Ishikawa (cell line): Measurements from ENCODE around the gene GCH1.

ENCODE experiments used
- CEBPB ChIP-seq: IDR thresholded peaks from 2 replicates; pipeline ENCODE4 v1.6.1; 2012
- CREB1 ChIP-seq: IDR thresholded peaks from 2 replicates; pipeline ENCODE4 v1.6.1; 2012; ENCODE audit warnings: low read depth
- EGR1 ChIP-seq: IDR thresholded peaks from 2 replicates; pipeline ENCODE4 v1.6.1; 2012
- EP300 ChIP-seq: IDR thresholded peaks from 2 replicates; pipeline ENCODE4 v1.6.1; 2012; ENCODE audit warnings: borderline replicate concordance
- FOXM1 ChIP-seq: IDR thresholded peaks from 2 replicates; pipeline ENCODE4 v1.6.1; 2012; ENCODE audit warnings: low read depth, borderline replicate concordance
- NFIC ChIP-seq: IDR thresholded peaks from 2 replicates; pipeline ENCODE4 v1.6.1; 2012
- RAD21 ChIP-seq: IDR thresholded peaks from 2 replicates; pipeline ENCODE4 v1.6.1; 2012; ENCODE audit warnings: low read depth
- TAF1 ChIP-seq: IDR thresholded peaks from 2 replicates; pipeline ENCODE4 v1.6.1; 2012; ENCODE audit warnings: low read depth, mild to moderate bottlenecking
- TCF12 ChIP-seq: IDR thresholded peaks from 2 replicates; pipeline ENCODE4 v1.6.1; 2012; ENCODE audit warnings: low read depth
- TEAD4 ChIP-seq: IDR thresholded peaks from 2 replicates; pipeline ENCODE4 v1.6.1; 2012
- USF1 ChIP-seq: IDR thresholded peaks from 2 replicates; pipeline ENCODE4 v1.6.1; 2012
- YY1 ChIP-seq: IDR thresholded peaks from 2 replicates; pipeline ENCODE4 v1.6.1; 2012; ENCODE audit warnings: low read depth
- ZBTB7A ChIP-seq: IDR thresholded peaks from 2 replicates; pipeline ENCODE4 v1.6.1; 2012; ENCODE audit warnings: low read depth
- TF ChIP-seq, protein P1 (sequence below): IDR thresholded peaks from 2 replicates; pipeline ENCODE4 v1.6.1; 2012
- TF ChIP-seq, protein P2 (sequence below): IDR thresholded peaks from 2 replicates; pipeline ENCODE4 v1.6.1; 2012; ENCODE audit warnings: low read depth, mild to moderate bottlenecking

Gene GCH1

DNA sequence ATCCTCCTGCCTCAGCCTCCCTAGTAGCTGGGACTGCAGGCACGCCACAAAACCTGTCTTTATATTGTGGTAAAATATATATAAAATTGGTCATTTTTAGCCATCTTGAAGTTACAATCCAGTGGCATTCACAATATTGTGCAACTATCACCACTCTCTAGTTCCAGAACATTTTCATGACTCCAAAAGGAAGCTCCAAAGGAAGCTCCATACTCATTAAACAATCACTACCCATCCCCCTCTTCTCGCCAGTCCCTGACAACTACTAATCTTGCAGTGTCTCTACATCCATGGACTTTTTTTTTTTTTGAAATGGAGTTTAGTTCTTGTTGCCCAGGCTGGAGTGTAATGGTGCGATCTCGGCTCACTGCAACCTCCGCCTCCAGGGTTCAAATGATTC, 3.1 kb downstream of the GCH1 start:
- TF ChIP-seq YY1 (no peak), EP300 (no peak), TAF1 (no peak), TEAD4 (no peak), EGR1 (no peak), NFIC (no peak), ZBTB7A (no peak), CEBPB (no peak), USF1 (no peak), RAD21 (no peak)
- TF ChIP-seq, protein P1, sequence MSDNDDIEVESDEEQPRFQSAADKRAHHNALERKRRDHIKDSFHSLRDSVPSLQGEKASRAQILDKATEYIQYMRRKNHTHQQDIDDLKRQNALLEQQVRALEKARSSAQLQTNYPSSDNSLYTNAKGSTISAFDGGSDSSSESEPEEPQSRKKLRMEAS = no peak
- TF ChIP-seq, protein P2, sequence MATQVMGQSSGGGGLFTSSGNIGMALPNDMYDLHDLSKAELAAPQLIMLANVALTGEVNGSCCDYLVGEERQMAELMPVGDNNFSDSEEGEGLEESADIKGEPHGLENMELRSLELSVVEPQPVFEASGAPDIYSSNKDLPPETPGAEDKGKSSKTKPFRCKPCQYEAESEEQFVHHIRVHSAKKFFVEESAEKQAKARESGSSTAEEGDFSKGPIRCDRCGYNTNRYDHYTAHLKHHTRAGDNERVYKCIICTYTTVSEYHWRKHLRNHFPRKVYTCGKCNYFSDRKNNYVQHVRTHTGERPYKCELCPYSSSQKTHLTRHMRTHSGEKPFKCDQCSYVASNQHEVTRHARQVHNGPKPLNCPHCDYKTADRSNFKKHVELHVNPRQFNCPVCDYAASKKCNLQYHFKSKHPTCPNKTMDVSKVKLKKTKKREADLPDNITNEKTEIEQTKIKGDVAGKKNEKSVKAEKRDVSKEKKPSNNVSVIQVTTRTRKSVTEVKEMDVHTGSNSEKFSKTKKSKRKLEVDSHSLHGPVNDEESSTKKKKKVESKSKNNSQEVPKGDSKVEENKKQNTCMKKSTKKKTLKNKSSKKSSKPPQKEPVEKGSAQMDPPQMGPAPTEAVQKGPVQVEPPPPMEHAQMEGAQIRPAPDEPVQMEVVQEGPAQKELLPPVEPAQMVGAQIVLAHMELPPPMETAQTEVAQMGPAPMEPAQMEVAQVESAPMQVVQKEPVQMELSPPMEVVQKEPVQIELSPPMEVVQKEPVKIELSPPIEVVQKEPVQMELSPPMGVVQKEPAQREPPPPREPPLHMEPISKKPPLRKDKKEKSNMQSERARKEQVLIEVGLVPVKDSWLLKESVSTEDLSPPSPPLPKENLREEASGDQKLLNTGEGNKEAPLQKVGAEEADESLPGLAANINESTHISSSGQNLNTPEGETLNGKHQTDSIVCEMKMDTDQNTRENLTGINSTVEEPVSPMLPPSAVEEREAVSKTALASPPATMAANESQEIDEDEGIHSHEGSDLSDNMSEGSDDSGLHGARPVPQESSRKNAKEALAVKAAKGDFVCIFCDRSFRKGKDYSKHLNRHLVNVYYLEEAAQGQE = no peak

GRCh38 chr14:54895683-54896082, 6.9 kb downstream of the GCH1 start:
- TF ChIP-seq, protein P1 = no peak
- no peak for TF ChIP-seq NFIC
- TF ChIP-seq, protein P2 = no peak
- TF ChIP-seq EP300 = no peak
- TF ChIP-seq CREB1 = no peak
- no peak for TF ChIP-seq CEBPB
- no peak for TF ChIP-seq TEAD4

GRCh38 chr14:54894995-54895394, 7.6 kb downstream of the GCH1 start:
- no peak for TF ChIP-seq TCF12
- no peak for TF ChIP-seq ZBTB7A
- TF ChIP-seq TEAD4 = no peak
- no peak for TF ChIP-seq CEBPB
- TF ChIP-seq EP300 = no peak
- TF ChIP-seq YY1 = no peak
- TF ChIP-seq, protein P1 = no peak
- no peak for TF ChIP-seq NFIC
- no peak for TF ChIP-seq CREB1
- no peak for TF ChIP-seq RAD21
- TF ChIP-seq, protein P2 = no peak
- TF ChIP-seq EGR1 = no peak

GRCh38 chr14:54893151-54893760, 9.4 kb downstream of the GCH1 start:
- TF ChIP-seq FOXM1 (no peak), RAD21 (peak; percentile 35; the same call in 1 of the 2 replicates)

GRCh38 chr14:54891471-54892245, 11.0 kb downstream of the GCH1 start:
- TF ChIP-seq NFIC (no peak), CEBPB (no peak), RAD21 (no peak), USF1 (no peak), TAF1 (no peak), FOXM1 (no peak)
